Measurements from ENCODE around the gene SCYL2.
"Not testable (repeated sequence)": the region's sequence is repeated elsewhere in the genome, so short reads cannot be mapped to it uniquely, and the experiment has no call there.

Gene SCYL2

DNA sequence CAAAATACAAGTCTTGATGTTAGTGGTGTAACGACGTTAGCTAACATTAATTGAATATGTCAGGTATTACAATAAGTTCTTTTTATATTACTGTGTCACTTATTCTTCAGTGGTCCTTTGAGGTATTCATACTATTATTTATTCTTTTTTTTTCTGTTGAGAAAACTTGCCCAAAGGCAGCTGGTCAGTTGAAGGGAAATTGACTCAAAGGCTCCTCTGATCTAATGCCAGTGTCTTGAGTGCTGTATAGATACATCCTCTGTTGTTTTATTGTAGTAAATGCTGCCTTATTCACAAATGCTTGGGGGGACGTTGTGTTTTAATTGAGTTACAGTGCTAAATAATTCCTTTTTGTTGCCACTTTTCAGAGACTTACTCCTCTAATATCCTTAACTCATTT is 23.0 kb downstream of the SCYL2 start:
- Histone ChIP-seq H3K4me1 (ENCODE audit: control insufficient read depth, low read length) (no peaks in the 10 kb centered on the region), H3K9me2 (replicated peaks; ENCODE audit: control insufficient read depth, low read length) (no peaks in the 10 kb centered on the region), H3K4me3 (ENCODE audit: low read length) (no peak overlapping the region), H3K27me3 (ENCODE audit: control insufficient read depth, low read length) (no peaks in the 10 kb centered on the region), H3F3A (ENCODE audit: control insufficient read depth, insufficient read depth) (no peaks in the 10 kb centered on the region), H3K4me2 (ENCODE audit: low read length) (no peak overlapping the region), H3K36me3 (ENCODE audit: control insufficient read depth, low read length) (peaks cover 7% of the 10 kb centered on the region; the same call in 1 of the 2 replicates), H3K79me2 (ENCODE audit: control insufficient read depth, low read length) (no peaks in the 10 kb centered on the region), H3K9me3 (ENCODE audit: control insufficient read depth, insufficient read depth, low read length) (no peaks in the 10 kb centered on the region), H3K27ac (ENCODE audit: low read depth, low read length) (no peak overlapping the region), H4K20me1 (ENCODE audit: control insufficient read depth, insufficient read depth, low read depth, low read length) (no peaks in the 10 kb centered on the region)
- TF ChIP-seq EZH2phosphoT487 (IDR thresholded peaks at IDR 0.05; ENCODE audit: borderline replicate concordance, low read length), result no peak
- TF ChIP-seq, protein P1, sequence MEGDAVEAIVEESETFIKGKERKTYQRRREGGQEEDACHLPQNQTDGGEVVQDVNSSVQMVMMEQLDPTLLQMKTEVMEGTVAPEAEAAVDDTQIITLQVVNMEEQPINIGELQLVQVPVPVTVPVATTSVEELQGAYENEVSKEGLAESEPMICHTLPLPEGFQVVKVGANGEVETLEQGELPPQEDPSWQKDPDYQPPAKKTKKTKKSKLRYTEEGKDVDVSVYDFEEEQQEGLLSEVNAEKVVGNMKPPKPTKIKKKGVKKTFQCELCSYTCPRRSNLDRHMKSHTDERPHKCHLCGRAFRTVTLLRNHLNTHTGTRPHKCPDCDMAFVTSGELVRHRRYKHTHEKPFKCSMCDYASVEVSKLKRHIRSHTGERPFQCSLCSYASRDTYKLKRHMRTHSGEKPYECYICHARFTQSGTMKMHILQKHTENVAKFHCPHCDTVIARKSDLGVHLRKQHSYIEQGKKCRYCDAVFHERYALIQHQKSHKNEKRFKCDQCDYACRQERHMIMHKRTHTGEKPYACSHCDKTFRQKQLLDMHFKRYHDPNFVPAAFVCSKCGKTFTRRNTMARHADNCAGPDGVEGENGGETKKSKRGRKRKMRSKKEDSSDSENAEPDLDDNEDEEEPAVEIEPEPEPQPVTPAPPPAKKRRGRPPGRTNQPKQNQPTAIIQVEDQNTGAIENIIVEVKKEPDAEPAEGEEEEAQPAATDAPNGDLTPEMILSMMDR (IDR thresholded peaks at IDR 0.05; ENCODE audit: low read depth, low read length, poor library complexity, severe bottlenecking), result no peak

DNA sequence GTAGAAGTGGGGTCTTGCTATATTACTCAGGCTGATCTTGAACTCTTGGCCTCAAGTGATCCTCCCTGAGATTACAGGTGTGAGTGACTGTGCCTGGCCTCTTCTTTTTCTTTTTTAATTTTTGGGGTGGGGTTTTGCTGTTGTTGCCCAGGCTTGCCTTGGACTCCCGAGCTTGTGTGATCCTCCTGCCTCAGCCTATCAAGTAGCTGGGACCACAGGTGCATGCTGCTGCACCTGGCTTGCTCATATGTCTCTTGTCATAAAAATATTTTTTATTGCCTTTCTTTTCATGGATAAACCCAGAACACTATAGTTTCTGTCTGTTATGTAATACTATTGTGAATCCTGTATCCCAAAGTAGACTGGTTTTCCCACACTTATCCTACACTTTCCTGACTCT is 26.0 kb downstream of the SCYL2 start:
- Histone ChIP-seq H3K9me2 (replicated peaks; ENCODE audit: control insufficient read depth, low read length) (no peaks in the 10 kb centered on the region), H3K27ac (ENCODE audit: low read depth, low read length) (no peak overlapping the region), H3K27me3 (ENCODE audit: control insufficient read depth, low read length) (no peaks in the 10 kb centered on the region), H3K36me3 (ENCODE audit: control insufficient read depth, low read length) (peaks cover 7% of the 10 kb centered on the region; the same call in 1 of the 2 replicates), H3K79me2 (ENCODE audit: control insufficient read depth, low read length) (no peaks in the 10 kb centered on the region), H4K20me1 (ENCODE audit: control insufficient read depth, insufficient read depth, low read depth, low read length) (no peaks in the 10 kb centered on the region), H3K4me3 (ENCODE audit: low read length) (no peak overlapping the region), H3K9me3 (ENCODE audit: control insufficient read depth, insufficient read depth, low read length) (no peaks in the 10 kb centered on the region), H3K4me2 (ENCODE audit: low read length) (no peak overlapping the region), H3F3A (ENCODE audit: control insufficient read depth, insufficient read depth) (no peaks in the 10 kb centered on the region), H3K4me1 (ENCODE audit: control insufficient read depth, low read length) (no peaks in the 10 kb centered on the region)
- TF ChIP-seq EZH2phosphoT487 (IDR thresholded peaks at IDR 0.05; ENCODE audit: borderline replicate concordance, low read length), result no peak
- TF ChIP-seq, protein P1 (IDR thresholded peaks at IDR 0.05; ENCODE audit: low read depth, low read length, poor library complexity, severe bottlenecking), result no peak

DNA sequence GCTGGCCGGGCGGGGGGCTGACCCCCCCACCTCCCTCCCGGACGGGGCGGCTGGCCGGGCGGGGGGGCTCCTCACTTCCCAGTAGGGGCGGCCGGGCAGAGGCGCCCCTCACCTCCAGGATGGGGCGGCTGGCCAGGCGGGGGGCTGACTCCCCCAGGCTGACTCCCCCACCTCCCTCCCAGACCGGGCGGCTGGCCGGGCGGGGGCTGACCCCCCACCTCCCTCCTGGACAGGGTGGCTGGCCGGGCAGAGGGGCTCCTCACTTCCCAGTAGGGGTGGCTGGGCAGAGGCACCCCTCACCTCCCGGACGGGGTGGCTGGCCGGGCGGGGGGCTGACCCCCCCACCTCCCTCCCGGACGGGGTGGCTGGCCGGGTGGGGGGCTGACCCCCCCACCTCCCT is 27.4 kb downstream of the SCYL2 start:
- not testable (repeated sequence) for H4K20me1 ChIP-seq (ENCODE audit: control insufficient read depth, insufficient read depth, low read depth, low read length); H3K79me2 ChIP-seq (ENCODE audit: control insufficient read depth, low read length); H3K9me3 ChIP-seq (ENCODE audit: control insufficient read depth, insufficient read depth, low read length); H3K4me1 ChIP-seq (ENCODE audit: control insufficient read depth, low read length); H3F3A ChIP-seq (ENCODE audit: control insufficient read depth, insufficient read depth); H3K27ac ChIP-seq (ENCODE audit: low read depth, low read length); H3K4me2 ChIP-seq (ENCODE audit: low read length); H3K27me3 ChIP-seq (ENCODE audit: control insufficient read depth, low read length); H3K36me3 ChIP-seq (ENCODE audit: control insufficient read depth, low read length); H3K9me2 ChIP-seq (replicated peaks; ENCODE audit: control insufficient read depth, low read length); H3K4me3 ChIP-seq (ENCODE audit: low read length)

DNA sequence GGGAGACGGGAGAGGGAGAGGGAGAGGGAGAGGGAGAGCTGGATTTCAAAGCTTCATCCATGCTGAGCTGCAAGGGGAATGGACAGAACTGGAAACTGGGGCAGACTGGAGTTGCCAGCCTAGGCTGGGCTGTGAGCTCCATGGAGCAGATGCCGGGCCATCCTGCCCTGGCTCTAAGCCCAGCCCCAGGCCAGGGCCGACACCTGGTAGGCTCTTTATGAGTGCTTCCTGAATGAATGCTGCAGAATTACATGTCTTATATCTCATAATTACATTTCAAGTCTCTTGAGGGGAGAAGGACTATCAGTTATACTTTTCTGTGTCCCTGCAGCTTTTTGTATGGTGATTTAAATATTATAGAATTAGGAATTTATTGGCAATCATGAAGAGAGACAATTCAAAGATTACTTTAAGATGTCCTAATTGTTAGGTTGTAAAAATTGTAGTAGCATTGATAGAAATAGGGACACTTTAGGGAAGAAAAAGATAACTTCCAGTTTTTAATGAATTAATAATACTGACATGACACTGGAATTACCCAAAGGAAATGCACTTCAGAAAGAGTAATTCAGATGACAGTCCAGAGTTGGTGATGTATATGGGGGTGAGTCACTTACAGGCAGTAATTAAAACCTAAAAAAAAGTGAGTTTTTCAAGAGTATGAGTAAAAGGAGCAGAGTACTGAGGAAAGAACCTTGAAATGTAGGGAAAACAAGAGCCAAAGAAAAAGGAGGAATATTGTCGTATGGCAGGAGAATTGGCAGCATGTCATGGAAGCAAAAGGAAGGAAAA is 29.0 kb downstream of the SCYL2 start:
- Histone ChIP-seq H3K9me3 (ENCODE audit: control insufficient read depth, insufficient read depth, low read length) (no peaks in the 10 kb centered on the region), H3K4me3 (ENCODE audit: low read length) (no peak overlapping the region), H3K9me2 (replicated peaks; ENCODE audit: control insufficient read depth, low read length) (no peaks in the 10 kb centered on the region), H4K20me1 (ENCODE audit: control insufficient read depth, insufficient read depth, low read depth, low read length) (no peaks in the 10 kb centered on the region), H3K27ac (ENCODE audit: low read depth, low read length) (no peak overlapping the region), H3K79me2 (ENCODE audit: control insufficient read depth, low read length) (no peaks in the 10 kb centered on the region), H3K4me1 (ENCODE audit: control insufficient read depth, low read length) (no peaks in the 10 kb centered on the region), H3K27me3 (ENCODE audit: control insufficient read depth, low read length) (no peaks in the 10 kb centered on the region), H3F3A (ENCODE audit: control insufficient read depth, insufficient read depth) (no peaks in the 10 kb centered on the region), H3K36me3 (ENCODE audit: control insufficient read depth, low read length) (peaks cover 20% of the 10 kb centered on the region), H3K4me2 (ENCODE audit: low read length) (no peak overlapping the region)
- TF ChIP-seq, protein P1 (IDR thresholded peaks at IDR 0.05; ENCODE audit: low read depth, low read length, poor library complexity, severe bottlenecking), result no peak
- TF ChIP-seq EZH2phosphoT487 (IDR thresholded peaks at IDR 0.05; ENCODE audit: borderline replicate concordance, low read length), result no peak

Data from DOHH2 (cell line).